Activated CD4-positive, alpha-beta T cell treated with anti-CD3 and anti-CD28 coated beads, Interleukin-2, Interleukin-6, amounts not matched to agents 100 ng/mL and 50 ng/mL, durations not matched to agents 16 hours and 8 hours (primary cell): ENCODE results near the gene SERPINE3.
A peak's percentile ranks its signal among the peaks of the same experiment; 100 is the strongest.

Experiments used
- DNase-seq: peaks from one replicate; pipeline ENCODE4 v3.0.0-alpha.2; 2020

SERPINE3 gene

GRCh38 chr13:51364404-51365008 is 25.0 kb downstream of the SERPINE3 start:
- no peak for DNase-seq

- DNase-seq: no peak
Measured at GRCh38 chr13:51370116-51370515, 30.6 kb downstream of the SERPINE3 start.

- no peak for DNase-seq
Measured at GRCh38 chr13:51370811-51371210, 31.3 kb downstream of the SERPINE3 start.

- DNase-seq: no peak
Measured at GRCh38 chr13:51371768-51372399, 32.4 kb downstream of the SERPINE3 start.

- DNase-seq: no peak
Measured at GRCh38 chr13:51373451-51373850, 34.0 kb downstream of the SERPINE3 start.

- no peak for DNase-seq
Measured at GRCh38 chr13:51380269-51380668, 40.8 kb downstream of the SERPINE3 start.

- DNase-seq: peak; percentile 9
Measured at GRCh38 chr13:51385114-51385513, 45.6 kb downstream of the SERPINE3 start.

GRCh38 chr13:51394724-51395123 is 55.2 kb downstream of the SERPINE3 start:
- no peak for DNase-seq

- peak; percentile 23 for DNase-seq
Measured at GRCh38 chr13:51396352-51396751, 56.9 kb downstream of the SERPINE3 start.

GRCh38 chr13:51397262-51397941 is 57.9 kb downstream of the SERPINE3 start:
- DNase-seq: no peak

- no peak for DNase-seq
Measured at GRCh38 chr13:51405176-51405575, 65.7 kb downstream of the SERPINE3 start.

GRCh38 chr13:51412431-51412830 is 72.9 kb downstream of the SERPINE3 start:
- no peak for DNase-seq
